Esophagus mucosa (tissue), 1 donor: Measurements from ENCODE around the gene ETF1. TPM values are rescaled to one million over a fixed set of nuclear protein-coding genes. Genes with fewer than 3 reads are reported as not detected.
"Not testable (repeated sequence)": the region's sequence is repeated elsewhere in the genome, so short reads cannot be mapped to it uniquely, and the experiment has no call there.

Experiments
- ATAC-seq: fragments of 200-7000 bp; cut with Tn5 transposase; one replicate; pipeline ENCODE4 v1.9.1; 2020
- total RNA-seq: library from RNA; stranded (reverse); gene quantifications from one replicate; pipeline ENCODE4 v1.2.4, GENCODE V29; 2023
- donor health status: DM: yes; HTN: yes; CAD: no.

ETF1 gene
- total RNA-seq, 1 donor from 2014 or later, result 125 TPM

DNA sequence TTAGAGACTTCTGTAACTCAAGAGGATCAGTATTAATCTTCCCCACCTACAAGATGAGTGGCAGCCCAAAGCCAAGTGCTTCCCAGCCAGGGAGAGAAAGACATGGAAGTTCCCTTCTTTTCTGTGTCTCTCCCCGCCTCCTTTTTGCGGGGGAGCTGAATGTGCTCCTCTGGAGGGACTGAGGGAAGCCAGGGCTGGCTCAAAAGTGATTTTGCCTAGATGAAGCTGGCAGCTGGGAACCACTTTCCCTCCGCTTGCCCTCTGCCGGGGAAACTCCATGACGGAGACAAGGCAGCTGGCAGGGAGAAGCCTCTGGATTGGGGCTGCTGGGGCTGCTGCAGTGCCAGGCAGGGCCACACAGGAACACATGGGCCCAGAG lies 53.4 kb downstream of the ETF1 start:
- no peak for ATAC-seq

GRCh38 chr5:138488481-138488945 lies 54.5 kb downstream of the ETF1 start:
- peak; percentile 56 for ATAC-seq

- ATAC-seq, result peak; percentile 97
Observed at GRCh38 chr5:138482638-138483037, 60.4 kb downstream of the ETF1 start.

DNA sequence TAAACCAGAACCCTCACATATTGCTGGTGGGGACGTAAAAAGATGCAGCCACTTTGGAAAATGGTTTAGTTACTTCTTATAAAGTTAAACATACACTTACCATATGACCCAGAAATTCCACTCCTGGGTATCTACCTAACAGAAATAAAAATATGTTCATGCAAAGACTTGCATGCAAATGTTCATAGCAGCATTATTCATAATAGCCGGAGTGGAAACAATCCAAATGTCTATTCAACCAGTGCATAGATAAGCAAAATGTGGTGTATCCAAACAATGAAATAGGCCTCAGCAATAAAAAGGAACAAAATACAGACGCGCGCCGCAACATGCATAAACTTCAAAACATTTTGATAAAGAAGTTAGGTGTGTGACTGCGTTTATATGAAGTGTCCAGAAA lies 66.1 kb downstream of the ETF1 start:
- ATAC-seq, result no peak

GRCh38 chr5:138473151-138473550 lies 69.9 kb downstream of the ETF1 start:
- ATAC-seq, result not testable (repeated sequence)

- no peak for ATAC-seq
Observed at GRCh38 chr5:138472353-138472752, 70.7 kb downstream of the ETF1 start.

GRCh38 chr5:138471052-138471361 lies 72.0 kb downstream of the ETF1 start:
- no peak for ATAC-seq

GRCh38 chr5:138470322-138471051 lies 72.5 kb downstream of the ETF1 start:
- ATAC-seq, result peak; percentile 30

GRCh38 chr5:138469540-138470321 lies 73.3 kb downstream of the ETF1 start:
- ATAC-seq, result peak; percentile 30

GRCh38 chr5:138468966-138469539 lies 74.0 kb downstream of the ETF1 start:
- no peak for ATAC-seq

- no peak for ATAC-seq
Observed at GRCh38 chr5:138468133-138468965, 74.7 kb downstream of the ETF1 start.

DNA sequence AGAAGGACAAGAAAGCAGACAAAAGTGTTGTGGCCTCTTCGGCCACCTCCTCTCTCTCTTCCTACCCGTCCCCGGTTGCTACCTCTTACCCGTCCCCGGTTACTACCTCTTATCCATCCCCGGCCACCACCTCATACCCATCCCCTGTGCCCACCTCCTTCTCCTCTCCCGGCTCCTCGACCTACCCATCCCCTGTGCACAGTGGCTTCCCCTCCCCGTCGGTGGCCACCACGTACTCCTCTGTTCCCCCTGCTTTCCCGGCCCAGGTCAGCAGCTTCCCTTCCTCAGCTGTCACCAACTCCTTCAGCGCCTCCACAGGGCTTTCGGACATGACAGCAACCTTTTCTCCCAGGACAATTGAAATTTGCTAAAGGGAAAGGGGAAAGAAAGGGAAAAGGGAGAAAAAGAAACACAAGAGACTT lies 75.3 kb downstream of the ETF1 start:
- ATAC-seq, result no peak

- ATAC-seq, result no peak
Observed at GRCh38 chr5:138466900-138467710, 75.9 kb downstream of the ETF1 start.

GRCh38 chr5:138466125-138466899 lies 76.7 kb downstream of the ETF1 start:
- ATAC-seq, result no peak

DNA sequence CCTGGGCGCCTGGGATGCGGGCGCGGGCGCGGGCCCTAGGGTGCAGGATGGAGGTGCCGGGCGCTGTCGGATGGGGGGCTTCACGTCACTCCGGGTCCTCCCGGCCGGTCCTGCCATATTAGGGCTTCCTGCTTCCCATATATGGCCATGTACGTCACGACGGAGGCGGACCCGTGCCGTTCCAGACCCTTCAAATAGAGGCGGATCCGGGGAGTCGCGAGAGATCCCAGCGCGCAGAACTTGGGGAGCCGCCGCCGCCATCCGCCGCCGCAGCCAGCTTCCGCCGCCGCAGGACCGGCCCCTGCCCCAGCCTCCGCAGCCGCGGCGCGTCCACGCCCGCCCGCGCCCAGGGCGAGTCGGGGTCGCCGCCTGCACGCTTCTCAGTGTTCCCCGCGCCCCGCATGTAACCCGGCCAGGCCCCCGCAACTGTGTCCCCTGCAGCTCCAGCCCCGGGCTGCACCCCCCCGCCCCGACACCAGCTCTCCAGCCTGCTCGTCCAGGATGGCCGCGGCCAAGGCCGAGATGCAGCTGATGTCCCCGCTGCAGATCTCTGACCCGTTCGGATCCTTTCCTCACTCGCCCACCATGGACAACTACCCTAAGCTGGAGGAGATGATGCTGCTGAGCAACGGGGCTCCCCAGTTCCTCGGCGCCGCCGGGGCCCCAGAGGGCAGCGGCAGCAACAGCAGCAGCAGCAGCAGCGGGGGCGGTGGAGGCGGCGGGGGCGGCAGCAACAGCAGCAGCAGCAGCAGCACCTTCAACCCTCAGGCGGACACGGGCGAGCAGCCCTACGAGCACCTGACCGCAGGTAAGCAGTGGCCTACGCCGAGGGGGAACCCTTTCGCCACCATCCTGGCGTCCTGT lies 77.5 kb downstream of the ETF1 start, which contains the start of gene EGR1:
TSS of gene EGR1 (plus strand) at position 219 of the 864 bp plus-strand sequence. CDS start at position 502, 283 bp downstream.
- ATAC-seq, result peak; percentile 56

GRCh38 chr5:138464388-138465260 lies 78.4 kb downstream of the ETF1 start:
- peak; percentile 72 for ATAC-seq

- peak; percentile 59 for ATAC-seq
Observed at GRCh38 chr5:138464008-138464387, 79.0 kb downstream of the ETF1 start.

DNA sequence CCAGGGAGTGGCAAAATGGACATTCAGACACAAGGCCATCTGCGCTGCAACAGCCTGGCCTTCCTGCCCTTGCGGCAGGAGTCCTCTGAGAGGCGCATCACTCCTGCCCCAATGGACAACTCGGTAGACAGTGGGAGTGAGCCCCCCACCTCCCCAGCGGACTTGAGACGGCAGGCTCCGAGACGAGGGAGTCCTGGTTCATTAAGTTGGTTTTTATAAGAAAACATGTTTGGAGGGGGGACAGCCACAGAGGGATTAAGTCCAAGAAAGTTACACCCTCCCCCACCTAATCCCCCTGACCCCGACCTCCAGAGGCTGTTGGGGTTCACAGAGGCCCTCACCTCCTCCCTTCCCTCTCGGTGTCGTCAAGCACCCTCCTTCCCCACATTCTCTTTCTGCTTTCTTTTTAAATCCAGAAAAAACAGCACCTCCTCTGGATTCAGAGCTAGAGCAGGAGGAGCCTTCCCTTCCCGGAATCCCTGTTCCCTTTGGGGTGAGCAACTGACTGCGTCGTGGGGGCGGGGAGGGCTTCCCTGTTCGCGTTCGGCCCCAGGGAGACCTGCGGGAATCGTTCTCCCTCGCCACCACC lies 79.5 kb downstream of the ETF1 start:
- ATAC-seq, result no peak
